ENCODE results near the gene MANBA.
"Not testable (repeated sequence)": the region's sequence is repeated elsewhere in the genome, so short reads cannot be mapped to it uniquely, and the experiment has no call there.

MANBA gene

GRCh38 chr4:102764901-102765300, 4.1 kb upstream of the MANBA start:
- no peak for DNase-seq (ENCODE audit: low read depth in 2 of 3, low spot score in 2 of 3)

- DNase-seq (ENCODE audit: low read depth in 2 of 3, low spot score in 2 of 3) = no peak
These were observed 1.1 kb upstream of the MANBA start for GRCh38 chr4:102761906-102762305.

GRCh38 chr4:102761296-102761701, 531 bp upstream of the MANBA start:
- peak in 2 of 3 experiments; percentile 4 to 7 for DNase-seq (ENCODE audit: low read depth in 2 of 3, low spot score in 2 of 3)

GRCh38 chr4:102759831-102760644, 730 bp downstream of the MANBA start:
- DNase-seq (ENCODE audit: low read depth in 2 of 3, low spot score in 2 of 3) = no peak

DNA sequence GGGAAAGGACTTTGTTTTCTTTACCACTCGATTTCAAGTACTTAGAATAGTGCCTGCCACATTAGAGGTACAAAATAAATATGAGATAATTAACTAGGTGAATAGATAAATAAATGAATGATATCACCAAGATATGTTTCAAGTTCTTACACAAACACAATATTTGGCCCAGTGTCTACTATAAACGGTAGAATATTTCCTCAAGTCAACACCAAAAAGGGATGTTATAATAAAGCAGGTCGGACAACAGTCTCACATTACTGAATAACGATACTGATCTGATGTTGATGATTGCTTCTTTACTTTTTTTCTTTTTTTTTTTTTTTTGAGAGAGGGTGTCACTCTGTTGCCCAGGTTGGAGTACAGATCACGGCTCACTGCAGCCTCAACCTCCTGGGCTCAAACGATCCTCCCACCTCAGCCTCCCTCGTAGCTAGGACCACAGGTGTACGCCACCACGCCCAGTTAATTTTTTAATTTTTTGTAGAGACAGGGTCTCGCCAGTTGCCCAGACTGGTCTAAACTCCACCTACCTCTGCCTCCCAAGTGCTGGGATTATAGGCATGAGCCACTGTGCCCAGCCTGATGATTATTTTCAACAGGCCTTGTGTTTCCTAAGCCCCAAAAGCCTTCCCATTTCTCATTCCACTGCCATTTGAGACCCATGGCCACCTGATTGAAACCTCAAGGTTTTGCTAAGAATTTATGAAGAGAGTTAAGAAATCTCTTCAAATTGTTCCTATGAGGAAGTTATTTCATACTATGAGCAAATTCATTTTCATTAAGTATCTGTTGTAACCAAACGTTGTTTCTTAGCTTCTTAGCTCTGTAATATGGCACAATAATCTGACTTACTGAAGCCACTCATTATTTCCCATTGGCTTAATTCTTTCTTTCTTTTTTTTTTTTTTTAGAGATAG, 2.3 kb downstream of the MANBA start:
- DNase-seq (ENCODE audit: low read depth in 2 of 3, low spot score in 2 of 3) = no peak

DNA sequence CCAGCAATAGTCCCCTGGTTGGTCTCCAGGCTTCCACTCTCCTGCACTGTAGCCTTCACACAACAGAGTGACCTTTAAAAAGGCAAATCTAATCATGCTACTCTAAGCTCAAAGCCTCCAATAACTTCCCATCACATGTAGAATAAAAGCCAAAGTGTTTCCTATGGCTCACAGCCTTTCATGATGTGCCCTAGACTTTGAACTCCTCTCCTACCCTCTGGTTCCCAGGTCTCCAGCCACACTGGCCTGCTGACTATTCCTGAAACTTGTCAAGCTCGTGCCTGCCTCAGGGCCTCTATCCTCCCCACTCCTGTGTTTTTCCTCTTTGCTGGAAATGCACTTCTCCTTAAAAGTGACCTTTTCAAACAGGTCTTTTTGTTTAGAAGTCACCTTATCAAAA, 3.1 kb downstream of the MANBA start:
- DNase-seq (ENCODE audit: low read depth in 2 of 3, low spot score in 2 of 3) = no peak

DNA sequence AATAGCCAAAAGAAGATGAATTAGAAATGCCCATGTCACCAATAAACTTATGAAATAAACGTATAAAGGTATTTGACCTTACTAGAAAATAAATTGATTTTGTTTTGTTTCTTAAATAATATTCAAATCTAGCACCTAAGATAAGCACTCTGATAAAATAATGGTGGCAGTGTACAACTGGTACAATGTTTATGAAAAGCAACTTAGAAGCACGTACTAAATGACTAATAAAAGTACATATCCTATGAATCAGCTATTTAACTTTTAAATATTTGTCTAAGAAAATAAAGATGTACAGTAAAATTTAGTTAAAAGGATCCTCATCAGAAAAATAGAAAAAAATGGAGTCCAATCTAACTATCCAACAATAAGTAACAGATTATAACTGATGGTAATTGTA, 6.7 kb downstream of the MANBA start:
- DNase-seq (ENCODE audit: low read depth in 2 of 3, low spot score in 2 of 3) = no peak

DNA sequence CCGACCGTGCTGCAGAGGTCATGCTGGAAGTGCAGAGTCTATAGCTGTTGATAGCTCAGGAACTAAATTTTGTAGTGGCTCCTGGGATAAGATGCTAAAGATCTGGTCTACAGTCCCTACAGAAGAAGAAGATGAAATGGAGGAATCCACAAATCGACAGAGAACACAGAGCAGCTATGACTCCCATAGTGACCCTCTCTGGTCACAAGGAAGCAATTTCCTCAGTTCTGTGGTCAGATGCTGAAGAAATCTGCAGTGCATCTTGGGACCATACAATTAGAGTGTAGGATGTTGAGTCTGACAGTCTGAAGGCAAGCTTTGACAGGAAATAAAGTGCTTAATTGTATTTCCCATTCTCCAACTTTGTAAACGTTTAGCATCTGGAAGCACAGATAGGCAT, 8.8 kb downstream of the MANBA start:
- no peak for DNase-seq (ENCODE audit: low read depth in 2 of 3, low spot score in 2 of 3)

GRCh38 chr4:102743352-102743751, 17.4 kb downstream of the MANBA start:
- DNase-seq (ENCODE audit: low read depth in 2 of 3, low spot score in 2 of 3) = not testable (repeated sequence)

- DNase-seq (ENCODE audit: low read depth in 2 of 3, low spot score in 2 of 3) = not testable (repeated sequence)
These were observed 22.0 kb downstream of the MANBA start for GRCh38 chr4:102738802-102739201.

- no peak for DNase-seq (ENCODE audit: low read depth in 2 of 3, low spot score in 2 of 3)
These were observed 23.9 kb downstream of the MANBA start for GRCh38 chr4:102736636-102737549.

DNA sequence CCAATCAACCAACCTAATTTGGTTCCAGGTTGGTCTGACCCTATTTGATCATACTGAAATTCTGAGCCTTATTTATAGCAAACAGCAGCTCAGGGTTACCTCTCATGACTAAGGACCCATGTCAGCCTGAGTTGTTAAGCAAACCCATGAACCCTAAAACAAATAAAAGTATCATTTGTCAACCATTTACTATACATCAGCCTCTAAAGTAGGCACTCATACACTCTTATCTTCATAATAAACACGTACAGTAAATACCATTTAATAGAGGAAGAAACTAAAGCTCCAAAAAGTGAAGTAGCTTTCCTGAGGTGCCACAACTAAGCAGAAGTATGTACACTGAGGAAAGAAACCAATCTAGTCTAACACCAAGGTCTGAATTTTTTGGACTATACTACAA, 25.2 kb downstream of the MANBA start:
- no peak for DNase-seq (ENCODE audit: low read depth in 2 of 3, low spot score in 2 of 3)

DNA sequence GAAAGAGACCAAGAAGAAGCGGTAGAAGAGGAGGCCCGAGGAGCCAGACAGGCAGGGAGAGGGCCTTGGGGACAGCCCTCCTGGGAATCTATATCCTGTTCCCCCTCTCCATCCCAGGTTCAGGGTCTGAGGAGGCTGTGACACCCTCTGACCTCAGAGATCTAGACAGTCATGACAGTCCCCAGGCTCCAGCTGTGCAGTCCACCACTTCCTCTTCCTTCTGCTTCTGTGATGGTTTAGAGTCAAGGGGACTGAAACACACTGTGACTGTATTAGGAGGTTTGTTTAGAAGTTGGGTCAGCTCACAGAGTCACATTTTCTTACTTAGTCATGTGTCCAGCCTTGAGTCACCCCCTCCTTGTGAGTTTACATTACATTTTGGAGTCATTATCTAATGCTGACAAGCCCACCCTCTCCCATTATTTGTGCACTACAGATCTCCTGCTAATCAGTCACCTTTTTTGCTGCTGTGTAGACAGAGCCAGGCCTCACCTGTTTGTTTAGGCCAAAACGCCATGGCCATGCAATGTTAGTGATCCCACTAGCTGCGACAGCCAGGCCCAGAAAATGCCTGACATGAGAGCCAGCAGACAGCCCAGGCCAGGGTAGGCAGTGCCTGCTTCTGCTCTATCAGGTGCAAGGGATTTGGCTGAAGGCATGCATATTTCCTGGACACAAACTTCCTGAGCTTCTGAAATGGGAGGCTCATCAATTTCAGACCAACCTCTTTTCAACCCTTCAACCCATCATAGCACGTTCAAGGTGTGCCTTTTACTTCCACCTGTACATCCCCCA, 26.0 kb downstream of the MANBA start:
- DNase-seq (ENCODE audit: low read depth in 2 of 3, low spot score in 2 of 3) = no peak

DNA sequence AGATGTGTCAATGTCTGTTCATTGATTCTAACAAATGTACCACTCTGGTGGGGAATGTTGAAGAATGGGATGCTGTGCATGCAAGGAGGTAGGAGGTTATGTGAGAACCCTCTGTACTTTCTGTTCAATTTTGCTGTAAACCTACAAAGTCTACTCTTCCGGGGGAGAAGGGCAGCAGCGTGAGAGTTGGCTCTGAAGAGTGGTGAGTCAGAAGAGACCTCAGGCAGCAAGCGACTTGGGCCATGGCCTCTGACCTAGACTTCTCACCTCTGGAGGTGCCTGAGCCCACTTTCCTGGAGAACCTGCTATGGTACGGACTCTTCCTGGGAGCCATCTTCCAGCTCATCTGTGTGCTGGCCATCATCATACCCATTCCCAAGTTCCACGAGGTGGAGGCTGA, 26.7 kb downstream of the MANBA start:
- no peak for DNase-seq (ENCODE audit: low read depth in 2 of 3, low spot score in 2 of 3)

DNA sequence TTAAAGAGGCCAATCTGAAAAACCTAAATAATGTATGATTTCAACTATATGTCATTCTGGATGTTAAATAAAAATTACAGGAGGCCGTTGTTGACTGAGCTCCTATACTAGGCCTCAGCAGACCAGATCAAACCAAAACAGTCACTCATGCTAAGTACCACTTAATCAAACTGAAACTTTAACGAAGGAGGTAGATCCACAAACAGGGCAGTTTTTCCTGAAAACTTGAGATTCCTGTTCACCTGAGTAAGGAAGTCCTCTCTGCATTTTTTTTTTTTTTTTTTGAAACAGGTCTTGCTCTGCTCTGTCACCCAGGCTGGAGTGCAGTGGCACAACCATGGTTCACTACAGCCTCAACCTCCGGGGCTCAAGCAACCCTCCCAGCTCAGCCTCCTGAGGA, 27.7 kb downstream of the MANBA start:
- no peak for DNase-seq (ENCODE audit: low read depth in 2 of 3, low spot score in 2 of 3)

DNA sequence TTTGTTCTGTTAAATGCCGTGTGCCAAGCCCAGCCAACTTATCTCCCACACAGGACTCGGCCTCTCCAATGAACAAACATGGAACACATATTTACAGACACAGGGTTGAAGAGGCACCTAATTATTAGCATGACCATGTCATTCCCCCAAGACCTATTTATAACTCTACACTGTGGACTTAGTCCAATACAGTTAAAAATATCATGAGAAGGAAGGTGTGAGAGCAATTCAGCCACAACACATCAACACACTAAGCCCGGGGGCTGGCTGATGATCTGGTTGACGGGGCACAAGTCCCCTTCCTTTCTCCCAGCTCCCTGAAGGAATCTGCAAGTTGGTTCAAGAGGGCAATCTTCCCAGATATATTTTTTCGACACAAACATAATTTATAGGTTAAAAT, 28.1 kb downstream of the MANBA start:
- DNase-seq (ENCODE audit: low read depth in 2 of 3, low spot score in 2 of 3) = no peak

DNA sequence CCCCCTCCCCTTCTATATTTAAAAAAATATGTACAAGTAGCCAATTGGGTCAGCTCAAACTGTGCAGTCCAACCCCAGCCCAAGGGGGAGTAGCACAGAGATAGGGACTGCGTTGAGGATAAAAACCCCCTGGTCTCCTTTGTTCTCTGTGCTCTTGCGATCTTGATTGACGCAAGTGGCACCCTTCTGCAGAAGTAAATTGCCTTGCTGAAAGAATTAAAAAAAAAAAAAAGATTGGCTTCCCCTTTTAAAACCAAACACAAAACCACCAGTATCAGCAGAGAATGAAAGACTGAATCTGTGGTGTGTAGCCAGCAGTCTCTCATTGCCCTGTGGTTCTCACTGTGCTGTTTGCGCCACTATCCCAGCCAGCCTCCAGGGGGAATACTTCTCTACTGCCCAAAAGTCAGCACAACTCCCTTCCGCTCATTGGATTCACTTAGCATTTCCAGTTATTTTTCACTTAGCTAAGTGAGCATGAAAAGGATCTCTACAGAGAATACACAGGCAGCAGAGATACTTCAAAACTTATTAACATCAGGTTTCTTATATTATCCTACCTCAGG, 29.7 kb downstream of the MANBA start:
- no peak for DNase-seq (ENCODE audit: low read depth in 2 of 3, low spot score in 2 of 3)

- DNase-seq (ENCODE audit: low read depth in 2 of 3, low spot score in 2 of 3) = not testable (repeated sequence)
These were observed 31.3 kb downstream of the MANBA start for GRCh38 chr4:102729486-102729885.

DNA sequence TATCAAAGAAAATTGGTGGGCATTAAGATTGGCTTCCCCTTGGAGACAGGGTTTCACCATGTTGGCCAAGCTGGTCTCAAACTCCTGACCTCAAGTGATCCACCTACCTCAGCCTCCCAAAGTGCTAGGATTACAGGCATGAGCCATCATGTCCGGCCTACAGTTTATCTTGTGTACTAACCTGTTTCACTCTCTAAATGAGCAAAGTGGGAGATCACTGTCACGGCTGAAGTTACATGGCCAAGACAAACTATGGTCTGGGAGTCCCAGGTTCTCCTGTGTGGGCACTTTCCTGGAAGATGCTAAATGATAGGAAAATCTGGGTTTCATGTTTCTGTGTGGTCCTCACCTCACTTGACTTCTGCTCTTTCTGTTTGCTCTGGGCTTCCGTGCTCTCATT, 33.8 kb downstream of the MANBA start:
- not testable (repeated sequence) for DNase-seq (ENCODE audit: low read depth in 2 of 3, low spot score in 2 of 3)

- no peak for DNase-seq (ENCODE audit: low read depth in 2 of 3, low spot score in 2 of 3)
These were observed 34.7 kb downstream of the MANBA start for GRCh38 chr4:102726068-102726467.

Measured in activated CD8-positive, alpha-beta memory T cell treated with anti-CD3 and anti-CD28 coated beads for 48 hours (primary cell).